Stimulated activated naive CD8-positive, alpha-beta T cell treated with anti-CD3 and anti-CD28 coated beads, Interleukin-15, Interleukin-2, amounts not matched to agents 100 ng/mL and 50 ng/mL, for 24 hours (primary cell): ENCODE measurements around the gene HUWE1.

Experiments used
- H3K27ac Mint-ChIP-seq: one replicate; pipeline ENCODE4 v1.8.0; 2021; ENCODE audit warnings: mild to moderate bottlenecking, mixed read lengths
- H3K27me3 Mint-ChIP-seq: one replicate; pipeline ENCODE4 v1.8.0; 2021; ENCODE audit warnings: mixed read lengths
- H3K36me3 Mint-ChIP-seq: one replicate; pipeline ENCODE4 v1.8.0; 2021; ENCODE audit warnings: low read depth, mixed read lengths
- H3K4me1 Mint-ChIP-seq: one replicate; pipeline ENCODE4 v1.8.0; 2021; ENCODE audit warnings: low read depth, mixed read lengths
- H3K4me3 Mint-ChIP-seq: one replicate; pipeline ENCODE4 v1.8.0; 2021; ENCODE audit warnings: mild to moderate bottlenecking, mixed read lengths
- H3K9me3 Mint-ChIP-seq: one replicate; pipeline ENCODE4 v1.8.0; 2021; ENCODE audit warnings: mixed read lengths

HUWE1 gene

DNA sequence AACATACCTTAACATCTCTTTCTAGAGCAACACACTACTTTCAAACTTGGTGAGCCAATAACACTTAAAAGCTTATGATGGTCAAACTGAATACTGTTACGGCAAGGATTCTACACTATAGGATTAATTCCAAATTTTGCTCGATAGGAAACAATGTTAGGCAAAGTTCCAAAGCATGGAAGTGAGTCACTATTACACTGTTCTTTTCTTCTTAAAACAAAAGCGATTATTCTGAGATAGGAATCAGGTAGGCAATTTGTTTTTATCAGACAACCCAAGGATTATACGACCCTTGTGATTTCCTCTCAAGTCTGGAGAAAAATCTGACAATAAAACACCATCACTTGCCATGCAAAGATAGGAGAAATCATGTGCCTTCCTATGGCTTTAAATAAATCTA is 81.5 kb downstream of the HUWE1 start:
- Mint-ChIP-seq H3K27me3 (no peaks in the 10 kb centered on the region), H3K4me1 (no peaks in the 10 kb centered on the region), H3K27ac (no peak overlapping the region), H3K4me3 (no peak overlapping the region), H3K36me3 (peaks cover 74% of the 10 kb centered on the region), H3K9me3 (no peaks in the 10 kb centered on the region)

DNA sequence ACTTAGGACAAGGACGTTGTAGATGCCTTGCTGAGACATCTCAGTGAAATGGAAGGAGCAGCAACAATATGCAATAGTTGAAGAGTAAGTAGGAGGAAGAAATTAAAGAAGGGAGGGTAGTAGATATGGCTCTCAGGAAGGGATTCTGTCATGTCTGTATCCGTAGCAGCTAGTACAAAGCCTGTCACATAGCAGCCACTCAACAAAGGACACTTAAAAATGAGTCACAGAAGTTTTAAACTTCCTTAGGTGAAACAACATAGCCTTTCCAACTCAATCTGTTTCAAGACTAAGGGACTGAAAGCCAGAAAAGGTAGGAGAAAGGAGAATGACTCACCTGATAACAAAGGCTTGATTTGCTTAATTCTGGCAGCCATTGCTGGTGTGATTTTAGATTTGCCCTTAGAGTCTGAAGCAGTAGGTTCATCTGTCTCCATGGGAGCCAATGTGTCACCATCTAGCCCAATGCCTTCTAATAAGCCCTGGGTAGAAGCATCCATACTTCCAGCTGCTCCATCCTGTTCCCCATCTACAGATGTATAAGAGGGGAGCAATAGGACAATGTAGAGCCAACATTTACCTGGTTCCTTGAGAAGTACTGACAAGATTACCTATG is 86.6 kb downstream of the HUWE1 start:
- H3K27me3 Mint-ChIP-seq: no peaks in the 10 kb centered on the region
- H3K4me1 Mint-ChIP-seq: peaks cover 3% of the 10 kb centered on the region
- no peaks in the 10 kb centered on the region for H3K9me3 Mint-ChIP-seq
- peak overlapping the region; percentile 83 for H3K27ac Mint-ChIP-seq
- H3K36me3 Mint-ChIP-seq: peaks cover 56% of the 10 kb centered on the region
- no peak overlapping the region for H3K4me3 Mint-ChIP-seq

DNA sequence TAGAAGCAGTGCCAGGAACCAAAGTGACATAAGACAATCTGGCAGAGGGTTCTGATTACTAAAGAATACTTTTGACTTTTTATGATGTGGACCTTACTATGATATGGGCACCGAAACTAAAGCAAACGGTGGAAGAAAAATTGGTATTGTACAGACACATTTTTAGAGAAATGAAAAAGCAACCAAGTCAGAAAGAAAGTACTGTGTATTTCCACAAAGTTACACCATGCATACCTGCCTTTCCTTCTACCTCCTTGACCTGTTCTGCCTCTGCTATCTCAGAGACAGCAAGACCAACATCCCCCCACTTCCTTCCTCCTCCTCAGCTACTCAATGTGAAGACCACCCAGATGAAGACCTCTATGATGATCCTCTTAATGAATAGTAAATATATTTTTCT is 88.3 kb downstream of the HUWE1 start:
- no peaks in the 10 kb centered on the region for H3K27me3 Mint-ChIP-seq
- H3K4me1 Mint-ChIP-seq: peaks cover 3% of the 10 kb centered on the region
- peaks cover 54% of the 10 kb centered on the region for H3K36me3 Mint-ChIP-seq
- H3K9me3 Mint-ChIP-seq: no peaks in the 10 kb centered on the region
- H3K4me3 Mint-ChIP-seq: no peak overlapping the region
- peak overlapping the region; percentile 52 for H3K27ac Mint-ChIP-seq

DNA sequence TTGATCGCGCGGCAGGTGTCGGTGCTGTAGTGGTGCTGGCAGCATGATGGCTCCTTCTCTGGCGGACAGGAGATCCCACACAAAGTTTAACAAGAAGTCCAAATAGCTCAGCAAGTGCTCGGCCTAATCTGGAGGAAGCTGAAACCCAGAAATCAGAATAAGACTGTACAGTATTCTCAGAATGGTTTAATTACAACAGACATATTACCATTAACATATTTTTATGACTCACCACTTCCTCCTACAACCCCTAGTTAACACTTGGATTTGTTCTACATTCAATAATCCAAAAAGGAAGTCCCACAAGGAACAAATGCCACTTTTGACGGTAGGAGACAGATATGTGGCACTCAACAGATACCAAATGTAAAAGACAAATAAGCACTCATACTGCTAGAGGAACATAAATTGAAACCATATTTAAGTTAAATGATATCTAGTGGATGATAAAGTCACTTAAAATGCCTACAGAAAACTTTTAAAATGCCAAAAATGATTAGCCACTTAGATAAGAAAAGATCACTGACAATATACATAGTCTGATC is 91.2 kb downstream of the HUWE1 start:
- H3K36me3 Mint-ChIP-seq: peaks cover 60% of the 10 kb centered on the region
- H3K9me3 Mint-ChIP-seq: no peaks in the 10 kb centered on the region
- peak overlapping the region; percentile 5 for H3K27ac Mint-ChIP-seq
- H3K27me3 Mint-ChIP-seq: no peaks in the 10 kb centered on the region
- peaks cover 3% of the 10 kb centered on the region for H3K4me1 Mint-ChIP-seq
- no peak overlapping the region for H3K4me3 Mint-ChIP-seq

DNA sequence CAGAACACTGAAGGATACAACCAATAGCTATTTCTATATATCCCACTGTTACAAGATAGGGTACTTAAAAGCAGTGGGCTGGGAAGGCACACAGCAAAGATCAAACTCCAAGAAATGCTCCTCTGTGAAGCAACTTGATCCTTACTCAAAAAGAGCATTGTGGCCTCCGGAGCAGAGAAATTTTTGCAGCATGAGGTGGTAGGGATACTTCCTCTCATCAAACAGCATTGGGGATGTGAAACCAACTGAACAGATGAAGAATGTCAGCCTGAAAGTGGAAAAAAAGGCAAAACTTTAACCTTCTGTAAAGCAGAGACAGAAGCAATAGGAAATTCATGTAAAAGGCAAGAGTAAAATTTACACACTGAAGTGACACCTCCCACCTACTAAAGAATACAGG is 92.2 kb downstream of the HUWE1 start:
- Mint-ChIP-seq H3K4me1 (no peaks in the 10 kb centered on the region), H3K9me3 (no peaks in the 10 kb centered on the region), H3K4me3 (no peak overlapping the region), H3K27ac (no peak overlapping the region), H3K27me3 (no peaks in the 10 kb centered on the region), H3K36me3 (peaks cover 63% of the 10 kb centered on the region)

DNA sequence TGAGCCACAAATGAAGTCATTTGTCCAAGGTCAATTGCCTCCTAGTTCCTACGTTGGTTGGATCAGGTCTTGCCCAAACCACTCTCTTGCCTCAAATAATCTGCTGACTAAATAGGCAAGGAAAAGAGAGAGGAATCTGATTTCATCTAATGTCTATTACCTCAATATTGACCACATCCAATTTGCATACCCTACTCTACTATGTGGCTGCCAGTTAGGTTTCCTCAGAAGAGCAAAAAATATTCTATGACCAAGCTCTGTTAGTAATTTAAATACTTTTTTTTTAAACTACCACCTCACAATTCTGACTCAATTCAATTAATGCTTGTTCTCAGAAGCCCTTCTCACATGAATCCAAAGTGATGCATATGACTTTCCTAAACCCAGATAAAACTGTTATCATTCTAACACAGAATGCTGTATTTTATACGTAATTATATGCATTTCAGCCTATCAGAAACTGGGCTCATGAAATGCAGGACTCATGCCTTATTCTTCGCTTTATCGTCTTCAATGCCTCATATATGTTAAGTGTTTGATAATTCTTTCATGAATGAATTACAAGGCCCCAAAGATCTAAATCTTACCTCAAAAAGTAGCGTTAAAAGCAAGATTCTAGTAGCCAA is 98.6 kb downstream of the HUWE1 start:
- Mint-ChIP-seq H3K27me3 (no peaks in the 10 kb centered on the region), H3K27ac (peak overlapping the region; percentile 36), H3K4me3 (no peak overlapping the region), H3K4me1 (peaks cover 4% of the 10 kb centered on the region), H3K9me3 (no peaks in the 10 kb centered on the region), H3K36me3 (peaks cover 82% of the 10 kb centered on the region)

DNA sequence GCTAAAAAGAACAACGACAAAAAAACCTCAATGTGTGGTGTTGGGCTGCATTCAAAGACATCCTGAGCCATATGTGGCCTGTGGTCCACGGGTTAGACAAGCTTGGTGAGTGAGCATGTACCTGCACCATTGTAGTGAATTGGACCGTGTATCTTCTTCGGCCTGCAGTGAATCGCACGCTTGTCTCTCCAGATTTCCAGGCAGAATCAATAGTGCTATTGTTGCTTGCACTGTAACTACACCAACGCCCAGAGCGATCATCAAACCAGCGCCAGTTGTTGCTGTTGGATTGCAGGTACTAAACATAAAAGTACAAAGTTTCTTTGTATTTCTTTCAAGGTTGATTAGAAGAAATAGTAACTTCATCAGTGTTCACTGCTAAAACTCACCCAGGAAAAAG is 101.6 kb downstream of the HUWE1 start:
- H3K4me1 Mint-ChIP-seq: peaks cover 4% of the 10 kb centered on the region
- peaks cover 89% of the 10 kb centered on the region for H3K36me3 Mint-ChIP-seq
- no peak overlapping the region for H3K27ac Mint-ChIP-seq
- H3K27me3 Mint-ChIP-seq: no peaks in the 10 kb centered on the region
- no peak overlapping the region for H3K4me3 Mint-ChIP-seq
- H3K9me3 Mint-ChIP-seq: no peaks in the 10 kb centered on the region

DNA sequence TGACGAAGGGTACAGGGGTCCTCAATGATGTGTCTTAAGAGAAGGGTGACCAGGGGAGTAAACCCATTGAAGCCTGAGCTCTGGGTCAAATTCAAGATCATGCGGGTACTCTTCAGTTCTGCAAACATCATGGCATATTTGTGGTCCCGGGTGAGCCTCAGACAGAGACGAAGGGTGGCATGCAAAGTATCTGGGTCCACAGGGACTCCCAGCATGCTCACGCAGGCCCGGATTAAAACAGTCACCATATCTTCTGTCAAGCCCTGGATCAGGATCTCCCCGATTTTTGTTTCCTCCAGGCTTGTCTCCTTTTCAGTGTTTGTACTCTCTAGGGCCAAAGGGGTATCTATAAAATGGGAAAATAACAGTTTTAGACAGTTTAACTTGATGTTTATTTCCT is 102.9 kb downstream of the HUWE1 start:
- Mint-ChIP-seq H3K27ac (no peak overlapping the region), H3K27me3 (no peaks in the 10 kb centered on the region), H3K4me1 (peaks cover 4% of the 10 kb centered on the region), H3K4me3 (no peak overlapping the region), H3K36me3 (peaks cover 76% of the 10 kb centered on the region), H3K9me3 (no peaks in the 10 kb centered on the region)

DNA sequence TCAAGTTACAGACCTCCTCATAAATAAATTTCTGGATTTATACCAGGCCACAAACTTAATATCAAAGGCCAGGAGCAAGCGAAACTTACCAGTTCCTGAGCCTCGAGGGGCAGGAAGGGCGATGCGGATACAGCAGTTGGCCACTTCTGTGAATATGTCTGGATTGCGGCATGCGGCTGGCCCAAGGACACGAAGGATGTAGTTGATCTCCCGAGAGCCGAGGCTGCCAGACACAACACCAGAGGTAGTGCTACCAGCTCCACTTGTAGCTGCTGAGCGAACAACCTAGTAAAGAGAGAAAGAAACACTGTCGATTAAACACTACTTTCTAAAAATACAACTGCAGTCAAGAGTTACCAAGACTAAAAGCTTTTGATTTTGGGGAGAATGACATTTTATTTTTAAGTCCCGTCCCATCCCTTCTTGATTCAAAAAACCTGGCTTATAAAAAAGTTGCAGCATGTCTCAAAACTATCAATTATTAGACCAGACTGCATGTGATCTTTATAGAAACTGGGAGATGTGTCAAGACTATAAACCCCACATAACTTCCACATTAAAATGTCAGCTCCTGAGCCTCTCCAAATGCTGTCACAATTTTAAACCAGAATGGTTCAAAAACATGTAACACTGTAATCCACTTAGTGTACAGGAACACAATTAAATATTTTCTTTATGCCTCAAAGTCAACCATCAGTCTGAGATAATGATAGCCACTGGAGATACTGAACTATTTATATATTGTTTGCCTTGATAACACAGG is 105.6 kb downstream of the HUWE1 start:
- no peak overlapping the region for H3K27ac Mint-ChIP-seq
- no peaks in the 10 kb centered on the region for H3K4me1 Mint-ChIP-seq
- no peak overlapping the region for H3K4me3 Mint-ChIP-seq
- H3K27me3 Mint-ChIP-seq: no peaks in the 10 kb centered on the region
- no peaks in the 10 kb centered on the region for H3K9me3 Mint-ChIP-seq
- H3K36me3 Mint-ChIP-seq: peaks cover 60% of the 10 kb centered on the region

DNA sequence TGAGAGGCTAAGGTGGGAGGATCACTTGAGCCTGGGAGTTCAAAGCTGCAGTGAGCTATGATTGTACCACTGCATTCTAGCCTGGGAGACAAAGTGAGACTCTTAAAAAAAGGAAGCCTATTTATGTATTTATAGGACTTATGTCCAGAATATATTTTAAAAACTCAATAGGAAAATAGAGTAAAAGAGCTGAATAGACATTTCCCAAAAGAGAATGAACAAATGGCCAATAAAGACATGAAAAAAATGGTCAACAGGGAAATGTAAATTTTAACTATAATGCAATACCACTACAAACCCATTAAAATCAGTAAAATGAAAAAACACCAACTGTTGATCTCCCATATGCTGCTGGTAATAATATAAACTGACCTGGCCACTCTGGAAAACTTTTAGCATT is 115.0 kb downstream of the HUWE1 start:
- no peaks in the 10 kb centered on the region for H3K4me1 Mint-ChIP-seq
- no peak overlapping the region for H3K27ac Mint-ChIP-seq
- H3K36me3 Mint-ChIP-seq: peaks cover 62% of the 10 kb centered on the region
- H3K27me3 Mint-ChIP-seq: no peaks in the 10 kb centered on the region
- H3K9me3 Mint-ChIP-seq: no peaks in the 10 kb centered on the region
- H3K4me3 Mint-ChIP-seq: no peak overlapping the region

DNA sequence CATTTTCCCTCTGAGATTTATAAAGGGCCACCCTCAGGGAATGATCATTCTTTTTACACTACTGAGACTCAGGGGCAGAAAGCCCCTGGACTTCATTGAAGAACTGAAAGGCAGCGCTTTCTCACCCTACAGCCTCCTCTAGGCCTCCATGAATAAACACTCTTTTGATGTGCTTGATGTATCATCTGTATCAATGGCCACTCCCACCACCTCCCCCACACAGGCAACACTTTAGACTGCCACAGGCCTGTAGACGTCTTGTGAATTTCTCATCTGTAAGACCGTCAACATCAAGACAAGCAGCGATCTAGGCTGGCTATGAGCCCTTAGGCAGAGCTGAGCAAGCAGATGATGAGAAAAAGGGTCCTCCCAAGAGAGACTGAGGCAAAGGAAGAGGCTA is 123.2 kb downstream of the HUWE1 start:
- Mint-ChIP-seq H3K9me3 (no peaks in the 10 kb centered on the region), H3K27ac (no peak overlapping the region), H3K27me3 (no peaks in the 10 kb centered on the region), H3K36me3 (peaks cover 78% of the 10 kb centered on the region), H3K4me3 (no peak overlapping the region), H3K4me1 (no peaks in the 10 kb centered on the region)

DNA sequence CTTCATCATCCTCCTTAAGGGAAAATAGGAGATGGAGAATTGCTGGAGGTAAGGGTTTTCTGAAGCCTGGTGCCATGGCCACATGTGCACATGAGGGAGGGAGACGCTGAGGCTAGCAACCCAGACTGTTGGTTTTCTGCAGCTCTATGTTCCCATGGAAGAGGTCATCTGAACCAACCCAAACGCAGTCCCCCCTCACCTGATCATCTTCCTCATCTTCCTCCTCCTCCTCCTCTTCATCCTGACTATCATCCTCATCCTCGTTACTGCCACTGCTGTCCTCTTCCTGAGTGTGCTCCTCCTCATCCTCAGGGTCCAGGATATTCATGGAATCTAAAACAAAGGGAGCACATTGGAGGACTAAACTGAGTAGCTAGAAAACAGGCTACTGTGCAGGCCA is 124.6 kb downstream of the HUWE1 start:
- no peak overlapping the region for H3K27ac Mint-ChIP-seq
- H3K9me3 Mint-ChIP-seq: no peaks in the 10 kb centered on the region
- no peaks in the 10 kb centered on the region for H3K4me1 Mint-ChIP-seq
- H3K4me3 Mint-ChIP-seq: no peak overlapping the region
- H3K27me3 Mint-ChIP-seq: no peaks in the 10 kb centered on the region
- peaks cover 74% of the 10 kb centered on the region for H3K36me3 Mint-ChIP-seq

DNA sequence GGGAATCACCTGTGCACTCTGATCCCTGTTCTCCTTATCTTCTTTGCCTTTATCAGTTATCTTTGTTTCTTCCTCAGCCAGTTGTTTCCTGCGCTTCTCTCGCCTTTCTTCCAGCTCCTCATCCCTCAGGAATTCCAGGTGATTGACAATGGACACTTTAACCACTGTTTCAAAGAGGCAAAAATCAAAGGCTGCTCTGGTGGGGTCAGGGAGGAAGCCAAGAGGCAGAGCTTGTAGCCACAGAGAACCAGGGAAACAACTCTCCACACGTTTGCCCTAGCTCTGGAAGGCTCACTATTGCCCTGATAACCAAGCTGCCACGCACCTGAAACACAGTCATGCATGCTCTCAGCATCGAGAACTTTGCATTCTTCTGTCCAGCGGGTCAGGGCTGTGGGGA is 127.9 kb downstream of the HUWE1 start:
- no peaks in the 10 kb centered on the region for H3K4me1 Mint-ChIP-seq

DNA sequence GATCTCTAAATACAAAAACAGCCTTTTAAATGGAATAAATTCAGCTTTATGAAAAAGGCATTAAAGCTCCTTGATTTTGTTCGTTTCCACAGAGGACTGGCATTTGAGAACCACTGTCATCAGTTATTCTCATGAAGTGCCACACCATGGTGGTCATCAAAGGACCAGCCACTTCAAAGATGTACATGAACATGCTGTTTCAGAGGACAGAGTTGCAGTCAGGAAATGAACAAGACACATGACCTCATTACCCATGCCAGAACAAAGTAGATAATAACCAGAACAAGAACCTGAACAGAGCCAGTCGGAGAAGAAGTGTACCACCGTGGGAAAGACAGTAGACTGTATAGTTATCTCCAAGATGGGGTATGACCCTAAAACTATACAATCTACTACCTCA is 129.7 kb downstream of the HUWE1 start:
- Mint-ChIP-seq H3K4me1 (no peaks in the 10 kb centered on the region), H3K27me3 (no peaks in the 10 kb centered on the region), H3K9me3 (no peaks in the 10 kb centered on the region), H3K4me3 (no peak overlapping the region), H3K36me3 (peaks cover 69% of the 10 kb centered on the region), H3K27ac (no peak overlapping the region)

More for the DNA sequence above, 127.9 kb downstream of the HUWE1 start:
- H3K27ac Mint-ChIP-seq: peak overlapping the region; percentile 26
- no peaks in the 10 kb centered on the region for H3K27me3 Mint-ChIP-seq
- no peak overlapping the region for H3K4me3 Mint-ChIP-seq
- H3K36me3 Mint-ChIP-seq: peaks cover 75% of the 10 kb centered on the region
- no peaks in the 10 kb centered on the region for H3K9me3 Mint-ChIP-seq

DNA sequence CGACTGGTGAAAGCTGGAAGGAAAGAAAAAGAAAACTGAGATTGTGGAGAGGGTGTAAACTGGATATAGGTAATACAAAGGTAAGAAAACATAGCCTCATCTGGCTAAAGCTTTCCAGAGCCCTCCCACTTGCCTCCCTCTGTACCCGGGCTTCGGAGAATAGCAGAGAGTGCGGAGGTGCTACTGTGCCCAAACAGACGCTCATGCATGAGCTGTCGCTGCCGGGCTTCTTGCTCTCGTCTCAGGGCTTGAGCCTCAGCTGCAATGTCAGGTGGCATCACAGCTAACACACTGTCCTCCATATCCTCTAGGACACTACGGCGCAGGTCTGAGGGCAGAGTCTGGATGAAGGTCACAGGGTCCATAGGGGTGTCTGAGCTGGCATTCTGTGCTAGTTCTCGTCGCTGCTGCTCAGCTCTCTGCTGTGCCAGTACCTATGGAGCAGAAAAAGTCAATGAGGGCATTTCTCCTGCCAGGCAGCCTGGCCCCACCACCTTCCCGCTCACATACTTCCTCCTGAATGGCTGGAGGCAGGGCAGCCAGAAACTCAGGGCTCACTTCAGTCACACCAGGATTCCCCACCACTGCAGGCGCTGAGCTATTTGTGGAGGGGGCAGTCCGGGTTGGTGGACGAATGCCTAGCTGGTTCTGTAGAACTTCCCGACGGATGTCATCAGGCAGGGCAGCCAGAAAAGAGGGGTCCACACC is 135.6 kb downstream of the HUWE1 start:
- Mint-ChIP-seq H3K27ac (no peak overlapping the region), H3K9me3 (no peaks in the 10 kb centered on the region), H3K4me3 (no peak overlapping the region), H3K36me3 (peaks cover 72% of the 10 kb centered on the region), H3K27me3 (no peaks in the 10 kb centered on the region), H3K4me1 (peaks cover 14% of the 10 kb centered on the region)
